ENCODE measurements around the gene MAD1L1. TPM values are rescaled to one million over a fixed set of nuclear protein-coding genes. Genes with fewer than 3 reads are reported as not detected.

Gene MAD1L1
- total and polyA plus RNA-seq, 5 donors from 2014 or later = 225 to 380 (median 300) TPM

DNA sequence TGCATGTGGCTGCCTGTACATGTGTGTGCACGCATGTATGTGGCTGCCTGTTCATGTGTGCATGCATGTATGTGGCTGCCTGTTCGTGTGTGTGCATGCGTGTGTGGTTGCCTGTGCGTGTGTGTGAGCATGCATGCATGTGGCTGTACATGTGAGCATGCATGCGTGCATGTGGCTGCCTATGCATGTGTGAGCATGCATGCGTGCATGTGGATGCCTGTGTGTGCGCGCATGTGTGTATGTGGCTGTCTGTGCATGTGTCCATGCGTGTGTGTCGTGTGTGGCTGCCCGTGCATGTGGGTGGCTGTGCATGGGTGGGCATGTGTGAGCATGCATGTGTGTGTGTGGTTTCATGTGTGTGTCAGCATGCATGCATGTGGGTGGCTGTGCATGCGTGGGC lies 344.3 kb downstream of the MAD1L1 start:
- no peaks in the 10 kb centered on the region for H3K9me3 Mint-ChIP-seq

DNA sequence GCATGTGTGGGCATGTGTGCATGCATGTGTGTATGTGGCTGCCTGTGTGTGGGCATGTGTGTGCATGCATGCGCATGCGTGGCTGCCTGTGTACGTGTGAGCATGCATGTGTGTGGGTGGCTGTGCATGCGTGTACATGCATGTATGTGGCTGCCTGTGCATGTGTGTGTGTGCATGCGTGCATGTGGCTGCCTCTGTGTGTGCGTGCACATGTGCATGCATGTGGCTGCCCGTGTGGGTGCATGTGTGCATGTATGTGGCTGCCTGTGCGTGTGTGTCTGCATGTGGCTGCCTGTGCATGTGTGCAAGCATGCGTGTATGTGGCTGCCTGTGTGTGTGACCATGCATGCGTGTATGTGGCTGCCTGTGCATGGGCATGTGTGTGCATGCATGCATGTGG lies 345.5 kb downstream of the MAD1L1 start:
- peaks cover 14% of the 10 kb centered on the region for H3K4me1 ChIP-seq (ENCODE audit: control insufficient read depth, insufficient read depth, low read length, poor library complexity, severe bottlenecking)
- peaks cover 41% of the 10 kb centered on the region for H3K36me3 ChIP-seq (ENCODE audit: control insufficient read depth, insufficient read depth, low read length)
- H3K27ac ChIP-seq (ENCODE audit: insufficient read depth, low read length, poor library complexity, severe bottlenecking) = no peak overlapping the region
- DNase-seq (no peak), ATAC-seq (ENCODE audit: low read depth in 2 of 2) (no peak)
- no peak overlapping the region for H3K4me3 ChIP-seq (ENCODE audit: low read depth, low read length)
- Mint-ChIP-seq H3K27ac (no peak overlapping the region), H3K9me3 (no peaks in the 10 kb centered on the region), H3K36me3 (peaks cover 29% of the 10 kb centered on the region), H3K27me3 (no peaks in the 10 kb centered on the region), H3K4me1 (peaks cover 0 to 35% (median 6%) of the 10 kb centered on the region in 4 donors), H3K4me3 (peak overlapping the region in 1 of 4 donors; percentile 41)
- no peaks in the 10 kb centered on the region for H3K27me3 ChIP-seq (ENCODE audit: control insufficient read depth, insufficient read depth, low read length)
- H3K9me3 ChIP-seq (ENCODE audit: control insufficient read depth in 2 of 2, low read length in 2 of 2) = no peaks in the 10 kb centered on the region

More for the DNA sequence above, 344.3 kb downstream of the MAD1L1 start:
- Mint-ChIP-seq H3K4me3 (no peak overlapping the region), H3K4me1 (peaks cover 0 to 27% (median 4%) of the 10 kb centered on the region in 4 donors), H3K27ac (no peak overlapping the region), H3K36me3 (peaks cover 29% of the 10 kb centered on the region), H3K27me3 (no peaks in the 10 kb centered on the region)
- peaks cover 4% of the 10 kb centered on the region for H3K4me1 ChIP-seq (ENCODE audit: control insufficient read depth, insufficient read depth, low read length, poor library complexity, severe bottlenecking)
- H3K27me3 ChIP-seq (ENCODE audit: control insufficient read depth, insufficient read depth, low read length) = no peaks in the 10 kb centered on the region
- no peak for DNase-seq
- no peak for ATAC-seq (ENCODE audit: low read depth in 2 of 2)
- no peaks in the 10 kb centered on the region for H3K9me3 ChIP-seq (ENCODE audit: control insufficient read depth in 2 of 2, low read length in 2 of 2)
- peaks cover 50% of the 10 kb centered on the region for H3K36me3 ChIP-seq (ENCODE audit: control insufficient read depth, insufficient read depth, low read length)
- H3K4me3 ChIP-seq (ENCODE audit: low read depth, low read length) = no peak overlapping the region
- no peak overlapping the region for H3K27ac ChIP-seq (ENCODE audit: insufficient read depth, low read length, poor library complexity, severe bottlenecking)

DNA sequence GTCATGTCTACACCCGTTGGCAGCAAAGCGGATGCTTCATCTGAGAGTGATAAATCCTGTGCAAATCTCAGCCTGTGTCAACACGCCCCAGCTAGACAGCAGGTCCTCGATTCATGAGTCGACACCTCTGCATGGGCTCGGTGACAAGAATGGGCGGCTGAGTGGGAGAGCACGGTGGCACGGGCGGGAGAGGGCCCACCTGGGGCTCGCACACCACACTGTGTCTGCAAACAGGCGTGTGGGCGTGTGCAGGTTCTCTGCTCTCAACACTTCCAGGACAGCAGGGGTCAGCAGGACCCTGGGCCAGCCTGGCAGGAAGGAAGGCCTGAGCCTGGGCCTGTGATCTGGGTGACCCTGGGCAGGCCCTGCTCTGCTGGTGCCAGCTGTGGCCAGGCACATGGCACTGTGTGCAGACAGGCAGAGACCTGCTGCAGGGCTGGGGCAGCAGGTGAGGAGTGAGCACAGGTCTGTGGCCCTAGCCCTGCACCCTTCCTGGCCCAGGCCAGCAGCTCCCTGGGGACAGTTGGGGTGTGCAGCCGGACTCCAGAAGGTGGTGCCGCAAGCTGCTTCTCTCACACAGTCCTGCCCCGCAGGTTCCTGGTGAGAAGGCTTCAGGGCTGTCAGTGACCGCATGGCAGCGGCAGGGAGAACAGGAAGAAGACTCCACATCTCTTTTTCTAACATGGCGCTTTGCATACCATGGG lies 346.2 kb downstream of the MAD1L1 start:
- Histone ChIP-seq H3K9me3 (ENCODE audit: control insufficient read depth in 2 of 2, low read length in 2 of 2) (no peaks in the 10 kb centered on the region), H3K4me3 (ENCODE audit: low read depth, low read length) (no peak overlapping the region), H3K27me3 (ENCODE audit: control insufficient read depth, insufficient read depth, low read length) (no peaks in the 10 kb centered on the region), H3K4me1 (ENCODE audit: control insufficient read depth, insufficient read depth, low read length, poor library complexity, severe bottlenecking) (peaks cover 14% of the 10 kb centered on the region), H3K27ac (ENCODE audit: insufficient read depth, low read length, poor library complexity, severe bottlenecking) (no peak overlapping the region), H3K36me3 (ENCODE audit: control insufficient read depth, insufficient read depth, low read length) (peaks cover 37% of the 10 kb centered on the region)
- DNase-seq (no peak), ATAC-seq (ENCODE audit: low read depth in 2 of 2) (no peak)
- H3K9me3 Mint-ChIP-seq = no peaks in the 10 kb centered on the region
- no peak overlapping the region for H3K27ac Mint-ChIP-seq
- H3K36me3 Mint-ChIP-seq = peaks cover 29% of the 10 kb centered on the region
- peaks cover 0 to 36% (median 11%) of the 10 kb centered on the region in 4 donors for H3K4me1 Mint-ChIP-seq
- H3K4me3 Mint-ChIP-seq = no peak overlapping the region
- no peaks in the 10 kb centered on the region for H3K27me3 Mint-ChIP-seq

DNA sequence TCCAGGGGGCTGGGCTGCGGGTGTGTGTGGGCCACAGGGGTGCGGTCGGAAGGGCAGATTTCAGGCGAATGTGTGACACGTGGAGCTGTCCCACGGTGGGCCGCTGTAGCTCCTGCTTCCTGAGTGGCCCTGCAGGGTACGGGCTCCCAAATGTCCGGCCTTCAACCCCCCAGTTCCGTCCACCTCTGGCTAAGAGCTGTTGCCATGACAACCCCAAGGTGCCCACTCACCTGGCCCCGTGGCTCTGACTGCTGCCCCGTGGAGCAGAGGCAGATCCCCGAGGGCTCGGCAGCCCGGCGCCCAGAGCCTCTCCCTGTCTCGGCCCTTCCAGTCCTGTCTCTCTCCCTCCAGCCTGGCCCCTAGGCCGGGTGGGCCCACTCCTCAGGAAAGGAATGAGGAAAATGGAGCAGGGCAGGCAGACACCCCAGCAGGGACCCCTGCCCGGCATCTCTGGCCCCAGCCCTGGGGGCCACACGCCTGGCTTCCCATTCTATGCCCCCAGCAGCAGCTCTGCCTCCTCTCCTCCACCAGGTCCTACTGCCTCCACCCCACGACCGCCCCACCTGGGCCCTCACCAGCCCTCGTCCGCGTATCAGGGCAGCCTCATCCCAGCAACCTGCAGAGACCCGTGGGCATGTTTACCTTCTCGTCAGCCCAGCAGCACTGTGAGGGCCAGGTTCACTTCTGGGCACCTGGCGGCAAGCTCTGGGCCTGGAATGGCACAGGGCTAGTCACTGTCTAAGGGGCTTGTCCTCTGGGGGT lies 347.1 kb downstream of the MAD1L1 start:
- H3K27ac ChIP-seq (ENCODE audit: insufficient read depth, low read length, poor library complexity, severe bottlenecking) = no peak overlapping the region
- Mint-ChIP-seq H3K36me3 (peaks cover 33% of the 10 kb centered on the region), H3K27ac (no peak overlapping the region), H3K9me3 (no peaks in the 10 kb centered on the region), H3K4me3 (no peak overlapping the region), H3K4me1 (peaks cover 0 to 38% (median 14%) of the 10 kb centered on the region in 4 donors), H3K27me3 (no peaks in the 10 kb centered on the region)
- no peaks in the 10 kb centered on the region for H3K27me3 ChIP-seq (ENCODE audit: control insufficient read depth, insufficient read depth, low read length)
- H3K9me3 ChIP-seq (ENCODE audit: control insufficient read depth in 2 of 2, low read length in 2 of 2) = no peaks in the 10 kb centered on the region
- H3K4me1 ChIP-seq (ENCODE audit: control insufficient read depth, insufficient read depth, low read length, poor library complexity, severe bottlenecking) = peaks cover 14% of the 10 kb centered on the region
- DNase-seq (no peak), ATAC-seq (ENCODE audit: low read depth in 2 of 2) (no peak)
- no peak overlapping the region for H3K4me3 ChIP-seq (ENCODE audit: low read depth, low read length)
- peaks cover 43% of the 10 kb centered on the region for H3K36me3 ChIP-seq (ENCODE audit: control insufficient read depth, insufficient read depth, low read length)

DNA sequence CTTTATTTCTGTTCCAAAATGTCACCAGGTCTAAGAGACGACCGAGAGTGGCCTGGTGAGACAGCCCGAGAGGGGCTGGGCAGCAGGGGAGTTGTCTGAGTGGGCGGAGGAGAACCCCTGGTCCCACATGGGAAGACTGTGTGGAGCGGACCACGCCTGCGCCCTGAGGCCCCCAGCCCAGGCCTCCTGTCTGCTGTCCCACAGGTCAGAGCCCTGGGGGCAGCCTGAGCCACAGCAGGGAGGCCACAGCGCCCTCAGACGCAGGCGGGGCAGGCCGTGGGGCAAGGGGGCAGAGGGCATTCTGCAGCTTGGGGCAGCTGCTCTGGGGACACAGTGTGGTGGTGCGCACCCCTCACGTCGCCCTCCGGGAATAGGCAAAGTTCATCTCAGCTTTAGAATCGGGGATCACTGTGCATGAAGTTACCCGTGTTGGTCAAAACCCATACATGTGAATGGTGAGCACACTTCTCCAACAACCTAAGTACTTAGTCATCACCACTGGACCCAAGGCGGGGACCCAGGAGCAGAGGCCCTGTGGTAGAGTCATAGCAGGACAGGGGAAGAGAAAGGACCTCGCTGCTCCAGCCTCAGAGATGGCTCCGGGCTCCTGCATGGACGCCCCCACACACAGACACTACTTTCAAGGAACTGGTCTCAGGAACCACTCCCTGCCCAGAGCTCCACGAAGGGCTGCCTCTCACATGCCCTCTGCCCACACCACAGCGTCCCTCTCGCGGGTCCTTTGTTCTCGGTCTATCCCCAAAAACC lies 348.0 kb downstream of the MAD1L1 start:
- H3K27ac ChIP-seq (ENCODE audit: insufficient read depth, low read length, poor library complexity, severe bottlenecking) = no peak overlapping the region
- no peak for DNase-seq
- H3K27me3 ChIP-seq (ENCODE audit: control insufficient read depth, insufficient read depth, low read length) = no peaks in the 10 kb centered on the region
- ATAC-seq (ENCODE audit: low read depth in 2 of 2) = no peak
- peaks cover 14% of the 10 kb centered on the region for H3K4me1 ChIP-seq (ENCODE audit: control insufficient read depth, insufficient read depth, low read length, poor library complexity, severe bottlenecking)
- H3K36me3 ChIP-seq (ENCODE audit: control insufficient read depth, insufficient read depth, low read length) = peaks cover 52% of the 10 kb centered on the region
- peaks cover 0 to 33% (median 13%) of the 10 kb centered on the region in 4 donors for H3K4me1 Mint-ChIP-seq
- no peak overlapping the region for H3K4me3 Mint-ChIP-seq
- no peaks in the 10 kb centered on the region for H3K9me3 Mint-ChIP-seq
- no peaks in the 10 kb centered on the region for H3K9me3 ChIP-seq (ENCODE audit: control insufficient read depth in 2 of 2, low read length in 2 of 2)
- no peak overlapping the region for H3K4me3 ChIP-seq (ENCODE audit: low read depth, low read length)
- H3K27me3 Mint-ChIP-seq = no peaks in the 10 kb centered on the region
- peaks cover 28% of the 10 kb centered on the region for H3K36me3 Mint-ChIP-seq
- peak overlapping the region in 1 of 3 donors; percentile 82 for H3K27ac Mint-ChIP-seq

DNA sequence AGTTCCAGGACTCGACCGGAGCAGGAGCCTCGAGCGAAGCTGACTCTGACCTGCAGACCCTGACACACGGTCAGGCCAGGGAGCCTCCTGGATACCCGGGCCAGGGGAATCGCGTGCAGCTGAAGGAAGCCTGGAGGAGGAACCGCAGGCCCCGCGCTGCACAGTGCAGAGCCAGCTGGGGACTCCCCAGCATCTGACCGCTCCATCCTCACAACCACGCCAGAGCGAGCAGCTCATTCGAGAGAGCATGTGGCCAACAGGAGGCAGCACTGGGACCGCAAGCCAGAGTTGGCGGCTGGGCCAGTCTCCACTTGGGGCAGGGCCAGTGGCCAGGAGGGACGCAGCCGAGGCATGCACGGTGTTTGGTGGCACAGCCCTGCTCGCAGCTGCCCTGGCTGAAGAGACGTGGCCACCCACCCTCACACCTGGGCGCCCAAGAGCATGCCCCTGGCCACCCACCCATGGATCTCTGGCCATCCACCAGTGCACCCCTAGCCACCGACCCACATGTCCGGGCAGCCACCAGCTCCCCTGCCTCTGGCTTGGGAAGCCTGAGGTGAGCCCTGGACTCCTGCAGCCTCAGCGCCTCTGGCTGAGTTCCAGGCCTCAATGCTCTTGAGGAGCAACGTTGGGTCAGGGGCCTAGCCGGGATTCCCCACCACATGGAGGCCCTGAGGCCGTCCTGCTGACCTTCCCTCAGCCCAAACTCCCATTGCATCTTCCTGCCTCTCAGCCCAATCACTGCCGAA lies 348.7 kb downstream of the MAD1L1 start:
- Mint-ChIP-seq H3K4me3 (no peak overlapping the region), H3K4me1 (peaks cover 0 to 33% (median 15%) of the 10 kb centered on the region in 4 donors), H3K9me3 (no peaks in the 10 kb centered on the region), H3K27me3 (no peaks in the 10 kb centered on the region), H3K27ac (peak overlapping the region in 1 of 3 donors; percentile 74), H3K36me3 (peaks cover 35% of the 10 kb centered on the region)
- Histone ChIP-seq H3K4me1 (ENCODE audit: control insufficient read depth, insufficient read depth, low read length, poor library complexity, severe bottlenecking) (peaks cover 12% of the 10 kb centered on the region), H3K4me3 (ENCODE audit: low read depth, low read length) (no peak overlapping the region), H3K36me3 (ENCODE audit: control insufficient read depth, insufficient read depth, low read length) (peaks cover 46% of the 10 kb centered on the region), H3K9me3 (ENCODE audit: control insufficient read depth in 2 of 2, low read length in 2 of 2) (no peaks in the 10 kb centered on the region), H3K27ac (ENCODE audit: insufficient read depth, low read length, poor library complexity, severe bottlenecking) (no peak overlapping the region), H3K27me3 (ENCODE audit: control insufficient read depth, insufficient read depth, low read length) (no peaks in the 10 kb centered on the region)
- DNase-seq (no peak), ATAC-seq (ENCODE audit: low read depth in 2 of 2) (no peak)
